HepG2 (cell line): Measurements from ENCODE around the gene MST1R. TPM values are rescaled to one million over a fixed set of nuclear protein-coding genes. Genes with fewer than 3 reads are reported as not detected.

Source experiments
- DNMT3B ChIP-seq: conservative IDR thresholded peaks from 2 replicates; pipeline ENCODE4 v1.6.1; 2016; ENCODE audit warnings: missing biosample characterization, control low read depth
- DPF2 ChIP-seq: sonication (generic); formaldehyde crosslinking; IDR thresholded peaks from 2 replicates; pipeline ENCODE4 v1.4.0; 2020; ENCODE audit warnings: mild to moderate bottlenecking, low read depth, missing genetic modification reagents, borderline replicate concordance
- HOMEZ ChIP-seq: IDR thresholded peaks from 2 replicates; pipeline ENCODE4 v1.6.1; 2016; ENCODE audit warnings: low read depth
- IKZF4 ChIP-seq: sonication (generic); formaldehyde crosslinking; IDR thresholded peaks from 2 replicates; pipeline ENCODE4 v1.5.1; 2020; ENCODE audit warnings: borderline replicate concordance, mild to moderate bottlenecking, low read depth, missing genetic modification reagents; ENCODE audit errors: not compliant biosample characterization
- MAFK ChIP-seq, 2 experiments: IDR thresholded peaks in 1 of 2; conservative IDR thresholded peaks in 1 of 2; 2 replicates each; pipeline ENCODE4 v1.6.1; 2011; ENCODE audit warnings: improper control_type of control experiment in 2 of 2, low read length in 2 of 2
- MYPOP ChIP-seq: sonication (generic); formaldehyde crosslinking; IDR thresholded peaks from 2 replicates; pipeline ENCODE4 v1.8.1; 2023; ENCODE audit warnings: mild to moderate bottlenecking, moderate library complexity, missing genetic modification reagents
- RAD51 ChIP-seq: fragments of 450-650 bp; IDR thresholded peaks from 2 replicates; pipeline ENCODE4 v1.6.1; 2016; ENCODE audit warnings: borderline replicate concordance
- SNAPC4 ChIP-seq: sonication (generic); formaldehyde crosslinking; IDR thresholded peaks from 2 replicates; pipeline ENCODE4 v1.4.0; 2020; ENCODE audit warnings: mild to moderate bottlenecking, missing genetic modification reagents
- TAF15 ChIP-seq: fragments of 200-400 bp; formaldehyde crosslinking; IDR thresholded peaks from one replicate; pipeline ENCODE4 v1.6.1; 2018; ENCODE audit warnings: mild to moderate bottlenecking, low read depth, low read length; ENCODE audit not compliant: poor library complexity, severe bottlenecking
- THRA ChIP-seq: sonication (generic); formaldehyde crosslinking; IDR thresholded peaks from 2 replicates; pipeline ENCODE4 v1.4.0; 2020; ENCODE audit warnings: missing genetic modification reagents, borderline replicate concordance
- TOE1 ChIP-seq: sonication (generic); formaldehyde crosslinking; IDR thresholded peaks from 2 replicates; pipeline ENCODE4 v1.4.0; 2020; ENCODE audit warnings: mild to moderate bottlenecking, missing genetic modification reagents
- ZBTB2 ChIP-seq: sonication (generic); formaldehyde crosslinking; IDR thresholded peaks from 2 replicates; pipeline ENCODE4 v1.8.0; 2022; ENCODE audit warnings: low read depth, missing genetic modification reagents
- ZNF124 ChIP-seq: sonication (generic); formaldehyde crosslinking; IDR thresholded peaks from 2 replicates; pipeline ENCODE4 v1.4.0; 2020; ENCODE audit warnings: missing genetic modification reagents
- ZNF557 ChIP-seq: sonication (generic); formaldehyde crosslinking; IDR thresholded peaks from 2 replicates; pipeline ENCODE4 v1.4.0; 2020; ENCODE audit warnings: missing genetic modification reagents
- ZNF704 ChIP-seq: sonication (generic); formaldehyde crosslinking; IDR thresholded peaks from 2 replicates; pipeline ENCODE4 v1.8.1; 2023; ENCODE audit warnings: mild to moderate bottlenecking, inconsistent platforms, moderate library complexity, missing genetic modification reagents, borderline replicate concordance
- polyA plus RNA-seq, 8 experiments: library from polyadenylated mRNA; depleted of rRNA in 3 of 8; stranded (reverse) in 7 of 8; unstranded in 1 of 8; fragments of >200 nt; fragmentation: Illumina TruSeq in 4 of 8; extraction: Trizol in 4 of 8; gene quantifications; 2 replicates each; pipeline versions ENCODE4 v1.2.1 to v1.2.3, GENCODE V29; 2011 to 2016; ENCODE audit warnings: low read depth in 4 of 8, missing spikeins in 1 of 8, mixed read lengths in 1 of 8; ENCODE audit not compliant: insufficient read depth in 1 of 8
- total RNA-seq, 5 experiments: library from RNA; depleted of rRNA; stranded (reverse); fragments of >200 nt; fragmentation: Illumina TruSeq; extraction: Trizol; gene quantifications; 2 replicates each; pipeline ENCODE4 v1.2.3, GENCODE V29; 2016; ENCODE audit warnings: low read depth in 1 of 5

MST1R gene
- total and polyA plus RNA-seq, 2 of the 13 experiments (the other 11 are each of a cell fraction or from before 2014, with no cell fraction given), result 0.11 to 0.77 TPM

GRCh38 chr3:49939858-49940666 is 36.4 kb upstream of the MST1R start, which contains the start of gene RBM6 (continued):
- TF ChIP-seq DPF2 (CRISPR knock-in tag) (no peak), TOE1 (CRISPR knock-in tag) (peak; percentile 56; the same call in 1 of the 2 replicates), RAD51 (peak; percentile 57), ZNF124 (peak; percentile 94), TAF15 (peak; percentile 58), MAFK (conservative IDR thresholded peaks at IDR 0.05 in 1 of 2, IDR thresholded peaks at IDR 0.05 in 1 of 2; ENCODE audit: low read length in 2 of 2) (no peak), MYPOP (CRISPR knock-in tag) (peak; percentile 19; the same call in 1 of the 2 replicates), IKZF4 (CRISPR knock-in tag) (no peak), DNMT3B (CRISPR knock-in tag) (no peak), THRA (CRISPR knock-in tag) (no peak; the same call in 1 of the 2 replicates), SNAPC4 (CRISPR knock-in tag) (peak; percentile 93), ZNF704 (peak; percentile 92; the same call in 1 of the 2 replicates), ZNF557 (no peak; the same call in 1 of the 2 replicates), HOMEZ (CRISPR knock-in tag) (no peak), ZBTB2 (CRISPR knock-in tag) (peak; percentile 97)
